OCI-LY7 (cell line): ENCODE measurements around the gene RAD50. TPM values are rescaled to one million over a fixed set of nuclear protein-coding genes. Genes with fewer than 3 reads are reported as not detected.

Experiments
- BruUV-seq: library from RNA; stranded (reverse); fragments of 400-500 nt; replicated peaks from 2 replicates; lab custom pipeline; 2021; lab: Mats Ljungman, UMichigan
- CTCF ChIA-PET: fragments of 300-600 bp; sonication (Branson Sonifier 250); formaldehyde crosslinking; loops from one replicate; lab custom pipeline; 2022; ENCODE audit warnings: antibody characterized with exemption; ENCODE audit not compliant: unreplicated experiment; lab: Charles Lee
- POLR2A ChIA-PET: fragments of 300-600 bp; sonication (Branson Sonifier 250); formaldehyde crosslinking; loops from one replicate; lab custom pipeline; 2022; ENCODE audit warnings: antibody characterized with exemption; lab: Charles Lee
- DNase-seq: peaks from one replicate; pipeline ENCODE4 v3.0.0-alpha.2; 2015; ENCODE audit warnings: low spot score
- H2AFZ ChIP-seq: fragments of 200-600 bp; sonication (generic), shearing (Covaris generic); 2 replicates; pipeline ENCODE4 v1.6.1; 2014; ENCODE audit warnings: mild to moderate bottlenecking, antibody characterized with exemption, low read length, moderate library complexity
- H3K27ac ChIP-seq: fragments of 200-600 bp; sonication (generic); 2 replicates; pipeline ENCODE4 v1.5.1; 2014; ENCODE audit warnings: mixed run types, low read depth, mild to moderate bottlenecking, moderate library complexity, low read length, inconsistent platforms; ENCODE audit not compliant: poor library complexity, severe bottlenecking
- H3K36me3 ChIP-seq: fragments of 200-600 bp; sonication (generic); 2 replicates; pipeline ENCODE4 v1.6.1; 2014; ENCODE audit warnings: mild to moderate bottlenecking, antibody characterized with exemption, low read length, moderate library complexity, mixed read lengths; ENCODE audit not compliant: insufficient read depth
- H3K4me1 ChIP-seq: fragments of 200-600 bp; sonication (generic); 2 replicates; pipeline ENCODE4 v1.5.1; 2014; ENCODE audit warnings: mild to moderate bottlenecking, low read length; ENCODE audit not compliant: insufficient read depth, poor library complexity, severe bottlenecking
- H3K4me2 ChIP-seq: fragments of 200-600 bp; sonication (generic); 2 replicates; pipeline ENCODE4 v1.6.1; 2014; ENCODE audit warnings: mild to moderate bottlenecking, low read length
- H3K4me3 ChIP-seq: fragments of 200-600 bp; sonication (generic); 2 replicates; pipeline ENCODE4 v1.5.1; 2014; ENCODE audit warnings: mild to moderate bottlenecking, low read depth, low read length; ENCODE audit not compliant: poor library complexity, severe bottlenecking
- H3K79me2 ChIP-seq: fragments of 200-600 bp; sonication (generic); 2 replicates; pipeline ENCODE4 v1.6.1; 2016; ENCODE audit warnings: low read depth, mild to moderate bottlenecking, low read length, moderate library complexity, mixed read lengths; ENCODE audit not compliant: insufficient read depth
- H3K9me2 ChIP-seq: fragments of 200-600 bp; sonication (generic); 2 replicates; pipeline ENCODE4 v1.6.1; 2016; ENCODE audit warnings: mild to moderate bottlenecking, low read length, mixed read lengths; ENCODE audit not compliant: insufficient read depth
- H3K9me3 ChIP-seq: fragments of 200-600 bp; sonication (generic); 2 replicates; pipeline ENCODE4 v1.6.1; 2014; ENCODE audit warnings: mild to moderate bottlenecking, mixed run types, low read length, mixed read lengths
- H4K20me1 ChIP-seq: fragments of 200-600 bp; sonication (generic); 2 replicates; pipeline ENCODE4 v1.6.1; 2014; ENCODE audit warnings: mild to moderate bottlenecking, antibody characterized with exemption, low read length, moderate library complexity, mixed read lengths; ENCODE audit not compliant: insufficient read depth
- CTCF ChIP-seq: fragments of 200-600 bp; sonication (generic); conservative IDR thresholded peaks from 2 replicates; pipeline ENCODE4 v1.5.1; 2014; ENCODE audit warnings: mild to moderate bottlenecking, antibody characterized with exemption, low read length, moderate library complexity, mixed read lengths
- EZH2phosphoT487 ChIP-seq: fragments of 200-600 bp; sonication (generic); IDR thresholded peaks from 2 replicates; pipeline ENCODE4 v1.6.1; 2018; ENCODE audit warnings: low read depth, borderline replicate concordance, mild to moderate bottlenecking, mixed run types, antibody characterized with exemption, low read length, moderate library complexity, mixed read lengths
- intact Hi-C: fragments of 100-400 bp; cut with micrococcal nuclease; formaldehyde crosslinking; loops from one replicate; pipeline ENCODE4 v1.10.0; 2022; ENCODE audit not compliant: unreplicated experiment
- total RNA-seq, 2 experiments: library from RNA; depleted of rRNA in 1 of 2; stranded (reverse); fragments of >200 nt in 1 of 2; shearing (Covaris generic) in 1 of 2; gene quantifications; 2 replicates each; pipeline ENCODE4 v1.2.3, GENCODE V29; 2014 to 2022

Gene RAD50
- total RNA-seq, 2 experiments from 2014 or later, result 24.0 to 59.8 TPM

DNA sequence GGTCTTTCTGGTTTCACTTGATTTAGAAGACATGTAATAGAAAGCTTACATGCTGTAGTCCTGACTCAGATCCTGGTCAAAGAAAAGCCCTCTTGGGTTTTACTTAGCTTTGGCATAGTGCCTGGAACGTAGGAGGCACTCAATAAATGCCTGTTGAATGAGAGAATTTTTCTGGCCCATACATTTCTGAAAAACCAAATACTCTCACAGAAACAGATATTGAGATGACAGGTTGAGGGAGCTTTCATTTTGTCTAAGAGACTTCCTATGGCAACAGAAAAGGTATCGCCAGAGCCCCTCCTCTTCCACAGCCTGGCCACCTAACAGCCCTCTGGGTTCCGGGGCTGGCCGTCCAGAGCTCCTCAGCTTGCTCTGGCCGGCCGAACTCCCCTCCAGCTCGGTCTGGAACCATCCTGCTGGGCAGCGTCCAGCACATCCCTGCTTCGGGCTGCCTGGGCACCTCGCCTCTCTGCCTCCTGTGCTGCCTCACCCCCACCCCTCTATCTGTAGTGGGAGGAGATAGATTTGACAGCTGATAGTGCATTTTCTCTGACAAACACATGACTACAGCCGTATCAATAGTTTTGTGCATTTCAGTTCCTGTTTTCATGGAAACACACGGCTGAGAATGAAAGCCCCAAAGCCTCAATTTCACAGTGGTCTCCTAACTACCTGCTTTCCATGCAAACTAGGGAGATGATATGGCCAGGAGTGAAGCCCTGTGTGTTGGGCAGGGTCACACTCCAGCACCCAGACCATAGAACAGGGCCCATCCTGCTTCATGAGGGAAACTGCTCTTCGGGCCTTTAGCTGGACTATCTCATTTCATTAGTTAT lies 118.1 kb downstream of the RAD50 start:
- BruUV-seq, result no TSS peak
- Histone ChIP-seq H3K4me2 (no peak overlapping the region), H3K9me3 (no peaks in the 10 kb centered on the region), H3K4me1 (no peaks in the 10 kb centered on the region), H2AFZ (no peak overlapping the region), H3K27ac (no peak overlapping the region), H3K36me3 (no peaks in the 10 kb centered on the region), H3K79me2 (no peaks in the 10 kb centered on the region), H3K4me3 (no peak overlapping the region), H3K9me2 (no peaks in the 10 kb centered on the region), H4K20me1 (no peaks in the 10 kb centered on the region)
- intact Hi-C loops, result no loop called here
- CTCF ChIA-PET, result no interaction called here
- DNase-seq, result no peak
- POLR2A ChIA-PET, result interaction anchor here (0.5 to 1.8 kb wide), 5 partner anchors 21 to 563 kb away, joined by 3 to 5 read pairs (median 4); no protein-coding TSS in a partner anchor
- TF ChIP-seq EZH2phosphoT487 (no peak), CTCF (no peak)

DNA sequence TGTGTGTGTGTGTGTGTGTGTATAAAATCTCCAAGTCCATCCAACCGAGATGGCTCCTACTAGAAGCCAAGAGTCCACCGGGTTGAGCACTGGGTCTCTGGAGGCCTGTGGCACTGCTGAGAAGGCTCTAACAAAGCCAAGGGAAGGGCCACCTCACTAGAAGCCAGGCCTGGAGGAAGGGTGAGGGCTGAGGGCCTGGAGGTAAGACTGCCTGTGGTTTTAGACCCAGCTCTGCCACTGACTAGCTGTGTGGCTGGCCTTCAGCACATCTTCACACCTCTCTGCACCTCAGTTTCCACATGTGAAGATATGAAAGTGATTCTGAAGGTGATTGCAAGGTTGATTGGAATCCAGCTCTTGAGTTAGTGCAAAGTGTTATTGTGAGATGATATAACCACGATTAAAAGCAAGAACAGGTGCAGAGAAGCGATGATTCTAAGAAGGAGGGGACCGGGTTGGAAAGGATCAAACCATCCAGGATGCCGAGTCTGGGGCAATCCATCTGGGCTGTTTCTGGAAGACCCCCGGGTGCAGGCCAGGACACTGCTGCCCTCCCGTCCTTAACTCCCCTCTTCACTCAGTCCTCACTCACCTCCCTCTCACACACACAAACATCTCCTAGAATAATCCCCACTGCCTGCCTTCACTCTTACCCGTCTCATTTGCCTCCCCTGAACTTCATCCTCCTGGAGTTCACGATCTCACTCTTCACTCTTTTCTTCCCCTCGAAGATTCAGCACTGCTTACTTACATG lies 119.3 kb downstream of the RAD50 start:
- DNase-seq, result no peak
- CTCF ChIA-PET, result no interaction called here
- BruUV-seq, result no TSS peak
- POLR2A ChIA-PET, result interaction anchor here (0.7 kb wide), 1 partner anchor 57 kb away, joined by 3 read pairs; no protein-coding TSS in a partner anchor
- Histone ChIP-seq H3K36me3 (no peaks in the 10 kb centered on the region), H3K79me2 (no peaks in the 10 kb centered on the region), H3K4me2 (no peak overlapping the region), H3K9me3 (no peaks in the 10 kb centered on the region), H3K4me3 (no peak overlapping the region), H2AFZ (no peak overlapping the region), H3K9me2 (no peaks in the 10 kb centered on the region), H3K27ac (no peak overlapping the region), H4K20me1 (no peaks in the 10 kb centered on the region), H3K4me1 (peaks cover 3% of the 10 kb centered on the region)
- TF ChIP-seq CTCF, result no peak
- TF ChIP-seq EZH2phosphoT487, result no peak
- intact Hi-C loops, result no loop called here
